HepG2 (cell line): ENCODE measurements around the gene ADARB2. TPM values are rescaled to one million over a fixed set of nuclear protein-coding genes. Genes with fewer than 3 reads are reported as not detected.

Experiments
- ATAC-seq: fragments of 200-7000 bp; cut with Tn5 transposase; 3 replicates; pipeline ENCODE4 v1.9.1; 2020; ENCODE audit warnings: mild to moderate bottlenecking, moderate library complexity
- BruUV-seq: library from RNA; stranded (reverse); fragments of 400-500 nt; replicated peaks from 2 replicates; lab custom pipeline; 2021; lab: Mats Ljungman, UMichigan
- CTCF ChIA-PET: fragments of 300-600 bp; formaldehyde crosslinking; extraction: SDS; loops from one replicate; lab custom pipeline; 2021; ENCODE audit warnings: low total read pairs, inconsistent platforms, low intra/inter-chr PET ratio; lab: Yijun Ruan, JAX
- POLR2A ChIA-PET: fragments of 350-600 bp; sonication (Branson Sonifier 250); formaldehyde crosslinking; loops from one replicate; lab custom pipeline; 2020; ENCODE audit warnings: antibody characterized with exemption, inconsistent platforms; lab: Yijun Ruan, JAX
- DNase-seq: peaks from one replicate; pipeline ENCODE4 v3.0.0-alpha.2; 2015; ENCODE audit warnings: low spot score
- FAIRE-seq: peaks from 3 replicates; lab custom pipeline; 2011; peaks lifted over from hg19 to GRCh38; lab: Jason Lieb, UNC
- H2AFZ ChIP-seq: one replicate; pipeline ENCODE4 v1.6.1; 2011; ENCODE audit warnings: low read length, inconsistent platforms
- H3K27ac ChIP-seq: fragments of 300-600 bp; 3 replicates; pipeline ENCODE4 v1.8.0; 2011; ENCODE audit warnings: mixed run types, mild to moderate bottlenecking, mixed read lengths, low read length, inconsistent platforms; ENCODE audit not compliant: insufficient read depth; ENCODE audit errors: extremely low read length
- H3K27me3 ChIP-seq, 2 experiments: fragments of 200-600 bp in 1 of 2; 2 replicates in 1 of 2; 3 replicates in 1 of 2; pipeline versions ENCODE4 v1.6.0 to v1.8.0; 2011; ENCODE audit warnings: low read length in 2 of 2, mild to moderate bottlenecking in 2 of 2, moderate library complexity in 2 of 2, inconsistent platforms in 1 of 2; ENCODE audit not compliant: insufficient read depth in 2 of 2, control insufficient read depth in 1 of 2
- H3K36me3 ChIP-seq, 2 experiments: fragments of 200-600 bp in 1 of 2; replicated peaks in 1 of 2; 2 replicates in 1 of 2; 3 replicates in 1 of 2; pipeline versions ENCODE4 v1.5.1 to v1.8.0; 2011; ENCODE audit warnings: low read length in 2 of 2, inconsistent platforms in 1 of 2; ENCODE audit not compliant: insufficient read depth in 2 of 2, control insufficient read depth in 1 of 2
- H3K4me1 ChIP-seq: 2 replicates; pipeline ENCODE4 v1.5.1; 2012; ENCODE audit warnings: low read length, inconsistent platforms; ENCODE audit not compliant: insufficient read depth
- H3K4me2 ChIP-seq: 2 replicates; pipeline ENCODE4 v1.6.0; 2011; ENCODE audit warnings: low read depth, low read length, inconsistent platforms
- H3K4me3 ChIP-seq, 3 experiments: fragments of 200-600 bp in 1 of 3; sonication (generic), shearing (Covaris generic) in 1 of 3; replicated peaks in 1 of 3; 2 replicates each; pipeline ENCODE4 v1.5.1; 2011 to 2016; ENCODE audit warnings: low read length in 3 of 3, inconsistent platforms in 2 of 3, low read depth in 2 of 3, mild to moderate bottlenecking in 2 of 3, control low read depth in 1 of 3, mixed read lengths in 1 of 3; ENCODE audit not compliant: insufficient read depth in 1 of 3
- H3K79me2 ChIP-seq: one replicate; pipeline ENCODE4 v1.6.1; 2011; ENCODE audit warnings: low read length, inconsistent platforms; ENCODE audit not compliant: insufficient read depth
- H3K9ac ChIP-seq: 2 replicates; pipeline ENCODE4 v1.6.0; 2011; ENCODE audit warnings: mild to moderate bottlenecking, low read depth, low read length, inconsistent platforms; ENCODE audit not compliant: insufficient read depth
- H3K9me3 ChIP-seq: 2 replicates; pipeline ENCODE4 v1.5.1; 2012; ENCODE audit warnings: mild to moderate bottlenecking, low read length
- H4K20me1 ChIP-seq: 2 replicates; pipeline ENCODE4 v1.6.0; 2011; ENCODE audit warnings: inconsistent platforms, mild to moderate bottlenecking, low read length, moderate library complexity; ENCODE audit not compliant: insufficient read depth
- ARNT ChIP-seq: fragments of 450-650 bp; IDR thresholded peaks from 2 replicates; pipeline ENCODE4 v1.6.1; 2017
- CENPX ChIP-seq: sonication (generic); formaldehyde crosslinking; IDR thresholded peaks from 2 replicates; pipeline ENCODE4 v1.9.0; 2021; ENCODE audit warnings: mild to moderate bottlenecking, missing genetic modification reagents, moderate library complexity
- EHMT2 ChIP-seq: fragments of 200-600 bp; sonication (generic); IDR thresholded peaks from 2 replicates; pipeline ENCODE4 v1.7.0; 2017; ENCODE audit warnings: antibody characterized with exemption, low read depth, low read length, borderline replicate concordance
- FOXA1 ChIP-seq, 2 experiments: fragments of 450-650 bp in 1 of 2; sonication (generic) in 1 of 2; formaldehyde crosslinking in 1 of 2; IDR thresholded peaks; 2 replicates each; pipeline versions ENCODE4 v1.4.0 to v1.6.1; 2016 to 2020; ENCODE audit warnings: missing genetic modification reagents in 1 of 2
- FOXK1 ChIP-seq: sonication (generic); formaldehyde crosslinking; IDR thresholded peaks from 2 replicates; pipeline ENCODE4 v1.4.0; 2020; ENCODE audit warnings: low read depth, missing genetic modification reagents, borderline replicate concordance
- HINFP ChIP-seq: sonication (generic); formaldehyde crosslinking; IDR thresholded peaks from 2 replicates; pipeline ENCODE4 v1.4.0; 2020; ENCODE audit warnings: low read depth, mild to moderate bottlenecking, missing genetic modification reagents
- IRX3 ChIP-seq: sonication (generic); formaldehyde crosslinking; IDR thresholded peaks from 2 replicates; pipeline ENCODE4 v1.8.1; 2023; ENCODE audit warnings: mild to moderate bottlenecking, low read depth, missing genetic modification reagents, borderline replicate concordance
- KDM2A ChIP-seq: sonication (generic); formaldehyde crosslinking; IDR thresholded peaks from 2 replicates; pipeline ENCODE4 v1.4.0; 2020; ENCODE audit warnings: low read depth, missing genetic modification reagents, borderline replicate concordance
- TRIM22 ChIP-seq: fragments of 450-650 bp; IDR thresholded peaks from 2 replicates; pipeline ENCODE4 v1.6.1; 2017
- ZBTB33 ChIP-seq: sonication (generic); formaldehyde crosslinking; IDR thresholded peaks from 2 replicates; pipeline ENCODE4 v1.4.0; 2020; ENCODE audit warnings: missing genetic modification reagents
- ZNF143 ChIP-seq: sonication (generic); formaldehyde crosslinking; IDR thresholded peaks from 2 replicates; pipeline ENCODE4 v1.4.0; 2020; ENCODE audit warnings: missing genetic modification reagents
- ZNF605 ChIP-seq: sonication (generic); formaldehyde crosslinking; IDR thresholded peaks from 2 replicates; pipeline ENCODE4 v1.8.0; 2022; ENCODE audit warnings: mild to moderate bottlenecking, missing genetic modification reagents
- ZNF674 ChIP-seq: sonication (generic); formaldehyde crosslinking; IDR thresholded peaks from 2 replicates; pipeline ENCODE4 v1.5.0; 2020; ENCODE audit warnings: low read depth, mild to moderate bottlenecking, missing genetic modification reagents
- WGBS: methylation state at CpG from one replicate; pipeline ENCODE4 v1.1.6; 2017; ENCODE audit warnings: low lambda C conversion rate; 5-methylcytosine and 5-hydroxymethylcytosine counted together
- in situ Hi-C: cut with HindIII; loops from 2 replicates; pipeline ENCODE4 v1.10.0; 2017; ENCODE audit warnings: low pct_unique_long_range_greater_than_20kb; ENCODE audit not compliant: extremely low pct_ligation_motif_present
- intact Hi-C: fragments of 100-400 bp; cut with micrococcal nuclease; formaldehyde crosslinking; loops from one replicate; pipeline ENCODE4 v1.10.0; 2022; ENCODE audit not compliant: unreplicated experiment
- polyA plus RNA-seq, 8 experiments: library from polyadenylated mRNA; depleted of rRNA in 3 of 8; stranded (reverse) in 7 of 8; unstranded in 1 of 8; fragments of >200 nt; fragmentation: Illumina TruSeq in 4 of 8; extraction: Trizol in 4 of 8; gene quantifications; 2 replicates each; pipeline versions ENCODE4 v1.2.1 to v1.2.3, GENCODE V29; 2011 to 2016; ENCODE audit warnings: low read depth in 4 of 8, missing spikeins in 1 of 8, mixed read lengths in 1 of 8; ENCODE audit not compliant: insufficient read depth in 1 of 8
- total RNA-seq, 5 experiments: library from RNA; depleted of rRNA; stranded (reverse); fragments of >200 nt; fragmentation: Illumina TruSeq; extraction: Trizol; gene quantifications; 2 replicates each; pipeline ENCODE4 v1.2.3, GENCODE V29; 2016; ENCODE audit warnings: low read depth in 1 of 5

Gene ADARB2
- total and polyA plus RNA-seq, 2 of the 13 experiments (the other 11 are each of a cell fraction or from before 2014, with no cell fraction given) = not detected

- CTCF ChIA-PET = no interaction called here
- no peak for FAIRE-seq
- BruUV-seq = no TSS peak
These were observed 145.6 kb downstream of the ADARB2 start for GRCh38 chr10:1591742-1592141.

GRCh38 chr10:1591045-1591444 is 146.3 kb downstream of the ADARB2 start:
- no peaks in the 10 kb centered on the region for H3K9me3 ChIP-seq
- DNase-seq (no peak), ATAC-seq (no peak), FAIRE-seq (no peak)
- CTCF ChIA-PET = no interaction called here
- no peak overlapping the region for H2AFZ ChIP-seq
- WGBS = 9% methylated on average over 10 of the region's 12 CpGs
- no peak overlapping the region for H3K4me2 ChIP-seq
- no peaks in the 10 kb centered on the region for H3K79me2 ChIP-seq
- no peak overlapping the region for H3K4me3 ChIP-seq
- POLR2A ChIA-PET = no interaction called here
- H3K36me3 ChIP-seq = no peaks in the 10 kb centered on the region
- H3K27me3 ChIP-seq = peaks cover 4 to 32% of the 10 kb centered on the region in 2 experiments; a peak in 4 of 5 replicates
- no peaks in the 10 kb centered on the region for H3K4me1 ChIP-seq
- in situ Hi-C loops (no loop called here), intact Hi-C loops (loop anchor here (5.0 kb wide), 1 partner anchor 1219 kb away; no protein-coding TSS in a partner anchor)
- H3K9ac ChIP-seq = no peak overlapping the region
- no peak overlapping the region for H3K27ac ChIP-seq
- H4K20me1 ChIP-seq = no peaks in the 10 kb centered on the region
- no TSS peak for BruUV-seq
- no peak for TF ChIP-seq ZBTB33 (CRISPR knock-in tag)
- TF ChIP-seq EHMT2 = no peak
- TF ChIP-seq CENPX = no peak
- TF ChIP-seq FOXA1 (IDR thresholded peaks at IDR 0.05) = no peak
- no peak for TF ChIP-seq FOXA1 (CRISPR knock-in tag; IDR thresholded peaks at IDR 0.05)
- TF ChIP-seq ZNF674 (CRISPR knock-in tag) = no peak
- no peak for TF ChIP-seq TRIM22
- TF ChIP-seq KDM2A (CRISPR knock-in tag) = no peak
- no peak for TF ChIP-seq ZNF143 (CRISPR knock-in tag)
- no peak for TF ChIP-seq IRX3 (CRISPR knock-in tag)
- no peak for TF ChIP-seq FOXK1 (CRISPR knock-in tag)

More at GRCh38 chr10:1591742-1592141, 145.6 kb downstream of the ADARB2 start:
- no peaks in the 10 kb centered on the region for H3K9me3 ChIP-seq
- no peak for TF ChIP-seq ZNF605 (CRISPR knock-in tag)
- no peak for TF ChIP-seq HINFP (CRISPR knock-in tag)
- no peak for TF ChIP-seq ARNT
- no peak for TF ChIP-seq FOXK1 (CRISPR knock-in tag)
- TF ChIP-seq, all 625 proteins: peak for 0
- H4K20me1 ChIP-seq = no peaks in the 10 kb centered on the region
- in situ Hi-C loops = no loop called here
- peaks cover 5 to 32% of the 10 kb centered on the region in 2 experiments; a peak in 4 of 5 replicates for H3K27me3 ChIP-seq
- no peak overlapping the region for H3K27ac ChIP-seq
- H3K36me3 ChIP-seq = no peaks in the 10 kb centered on the region
- no peak overlapping the region for H3K9ac ChIP-seq
- H3K4me3 ChIP-seq = no peak overlapping the region
- ATAC-seq (no peak), DNase-seq (no peak)
- H2AFZ ChIP-seq = no peak overlapping the region
- H3K79me2 ChIP-seq = no peaks in the 10 kb centered on the region
- 20% methylated on average over 8 of the region's 8 CpGs for WGBS
- intact Hi-C loops = loop anchor here (5.0 kb wide), 1 partner anchor 1219 kb away; no protein-coding TSS in a partner anchor
- H3K4me1 ChIP-seq = no peaks in the 10 kb centered on the region
- POLR2A ChIA-PET = no interaction called here
- H3K4me2 ChIP-seq = no peak overlapping the region
